Liver (tissue), 3 donors: ENCODE data around the gene TNS1.

ENCODE experiments used
- CTCF ChIP-seq: fragments of 150-350 bp; IDR thresholded peaks from 2 replicates; pipeline ENCODE4 v1.5.1; 2017; ENCODE audit warnings: improper control_type of control experiment, low read depth, low read length; ENCODE audit not compliant: missing input control
- SP1 ChIP-seq: IDR thresholded peaks from 2 replicates; pipeline ENCODE4 v1.6.1; 2018; ENCODE audit warnings: antibody characterized with exemption, mild to moderate bottlenecking
- donor health status: healthy.
- donor health status: healthy.

GRCh38 chr2:217856871-217857270 lies 145.9 kb downstream of the TNS1 start:
- TF ChIP-seq CTCF (no peak), SP1 (no peak)
